Measurements from ENCODE around the gene CLIC5.

The CLIC5 gene

DNA sequence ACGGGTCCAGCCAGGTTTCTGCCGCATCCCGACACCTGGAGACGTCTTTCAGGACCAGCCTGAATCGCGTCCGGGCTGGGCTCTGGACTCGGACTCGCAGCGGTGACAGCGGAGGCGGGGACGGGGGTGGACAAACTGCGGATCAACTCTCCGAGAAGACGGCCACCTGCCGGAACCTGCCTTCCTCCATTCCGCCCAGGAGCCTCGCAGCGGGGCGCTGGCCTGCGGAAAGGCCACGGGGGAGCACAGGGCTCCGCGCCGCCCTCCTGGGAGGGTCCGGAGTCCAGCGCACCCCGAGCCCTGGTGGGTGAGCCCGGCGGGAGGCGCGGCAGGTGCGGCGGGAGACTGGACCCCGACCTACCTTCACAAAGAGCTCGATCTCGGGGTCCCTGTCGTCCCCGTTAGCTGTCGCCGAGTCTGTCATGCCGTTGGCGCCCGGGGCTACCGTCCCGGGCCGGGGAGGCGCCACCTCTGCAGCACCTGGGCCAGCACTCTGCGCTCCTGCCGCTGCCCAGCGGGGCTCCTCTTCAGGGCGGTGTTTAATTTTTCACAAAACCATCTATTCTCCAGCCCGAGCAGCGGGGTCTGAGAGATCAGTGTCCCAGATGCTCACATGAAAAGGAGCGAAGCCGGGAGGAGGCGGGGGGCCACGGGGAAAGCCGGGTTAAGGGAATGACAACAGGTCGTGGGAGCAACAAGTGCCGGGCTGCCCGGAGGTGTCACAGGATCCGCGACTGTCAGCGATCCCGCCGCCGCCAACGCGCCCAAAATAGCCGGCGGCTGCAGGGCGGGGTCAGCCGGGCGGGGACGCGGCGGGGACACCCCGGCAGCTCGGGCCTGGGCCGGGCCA lies at the start of gene CLIC5:
Gene CLIC5 (minus strand): TSS at position 742 of the 850 bp plus-strand sequence. CDS start 318 bp downstream, at position 424.
- peak; percentile 53 for DNase-seq

DNA sequence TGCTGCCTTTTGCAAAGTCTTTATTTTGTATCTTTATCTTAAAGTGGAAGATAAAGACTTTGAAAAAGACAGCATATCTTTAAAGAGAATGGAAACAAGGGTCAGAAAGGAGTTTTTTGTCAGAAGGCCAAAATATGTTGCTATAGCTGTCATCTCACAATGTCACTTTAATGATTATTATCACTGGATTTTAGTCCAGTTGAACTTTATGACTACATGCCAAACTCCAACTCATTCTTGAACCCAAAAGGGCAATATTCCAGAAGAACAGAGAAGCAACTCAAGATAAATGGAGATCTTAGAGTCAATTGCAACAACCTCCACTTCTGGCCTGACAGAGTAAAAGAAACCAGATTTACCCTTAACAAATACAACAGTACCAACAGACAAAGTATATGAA lies 47.3 kb upstream of the CLIC5 start:
- DNase-seq: no peak

DNA sequence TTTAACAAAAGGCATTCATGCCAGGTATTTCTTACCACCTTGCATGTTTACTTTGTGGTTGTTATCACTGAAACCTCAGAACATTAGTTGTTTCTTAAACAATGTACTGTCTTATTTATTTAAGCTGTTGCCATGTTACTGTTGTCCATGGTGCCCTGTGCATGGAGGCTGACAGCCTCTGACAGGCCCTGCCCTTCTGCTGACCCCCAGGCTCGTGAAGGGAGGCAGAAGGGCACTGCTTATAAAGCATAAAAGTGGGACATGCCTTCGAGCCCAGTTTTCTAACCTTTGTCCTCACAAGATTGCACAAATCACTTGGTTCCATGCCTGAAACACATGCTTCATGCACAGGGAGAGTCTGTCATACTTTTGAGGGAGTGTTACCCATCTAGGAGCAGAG lies 46.7 kb upstream of the CLIC5 start:
- no peak for DNase-seq

DNA sequence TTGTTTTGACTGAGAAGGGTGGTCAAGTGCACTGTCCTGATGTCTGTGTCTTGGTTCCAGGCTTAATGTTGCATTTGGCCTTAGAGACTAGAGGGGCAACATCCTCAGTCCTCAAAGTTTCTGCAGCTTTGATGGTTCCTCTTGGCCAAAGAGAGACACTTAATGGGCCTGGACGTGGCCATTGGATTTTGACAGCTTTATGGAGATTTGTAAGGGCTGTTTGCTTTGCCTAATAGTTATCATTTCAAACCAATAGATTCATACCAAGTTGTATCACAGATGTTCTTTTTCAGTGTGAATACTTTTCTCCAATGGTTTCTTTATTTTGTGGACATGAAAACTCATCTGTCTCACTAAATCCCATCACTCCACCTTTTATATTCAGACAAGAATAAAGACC lies 45.8 kb upstream of the CLIC5 start:
- DNase-seq: no peak

DNA sequence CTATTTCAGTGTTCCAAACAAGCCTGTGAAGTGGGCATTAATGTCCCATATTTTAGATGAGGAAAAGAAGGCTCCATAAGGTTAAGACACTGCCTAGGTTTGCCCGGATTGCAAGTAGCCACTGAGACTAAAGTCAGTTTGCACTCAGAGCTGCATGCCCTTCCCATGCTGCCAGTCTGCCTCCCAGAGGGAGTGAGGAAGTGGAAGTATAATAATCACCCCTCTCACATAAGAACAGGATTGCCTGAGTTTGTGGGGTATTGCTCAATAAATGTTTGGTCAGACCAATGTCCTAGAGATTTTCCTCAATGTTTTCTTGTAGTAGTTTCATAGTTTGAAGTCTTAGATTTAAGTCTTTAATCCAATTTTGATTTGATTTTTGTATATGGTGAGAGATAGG lies 43.9 kb upstream of the CLIC5 start:
- no peak for DNase-seq

DNA sequence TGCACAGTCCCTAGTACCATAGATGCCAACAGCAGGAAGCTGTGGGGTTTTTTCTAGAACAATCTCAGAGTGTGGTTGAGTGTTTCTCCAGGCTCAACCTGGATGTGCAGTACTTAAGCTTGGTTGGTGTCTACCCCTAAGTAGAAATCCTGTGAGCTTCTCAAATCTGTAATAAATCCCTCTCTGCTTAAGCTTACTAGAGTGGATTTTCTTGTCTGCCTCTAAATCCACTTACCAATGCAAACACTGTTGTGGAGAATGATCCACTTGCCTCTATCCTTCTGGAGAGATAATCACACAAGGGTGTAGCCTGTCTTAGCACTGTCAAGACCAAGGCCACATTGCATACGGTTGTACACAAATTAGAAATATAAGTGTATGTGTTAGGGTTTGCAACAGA lies 43.3 kb upstream of the CLIC5 start:
- DNase-seq: no peak

DNA sequence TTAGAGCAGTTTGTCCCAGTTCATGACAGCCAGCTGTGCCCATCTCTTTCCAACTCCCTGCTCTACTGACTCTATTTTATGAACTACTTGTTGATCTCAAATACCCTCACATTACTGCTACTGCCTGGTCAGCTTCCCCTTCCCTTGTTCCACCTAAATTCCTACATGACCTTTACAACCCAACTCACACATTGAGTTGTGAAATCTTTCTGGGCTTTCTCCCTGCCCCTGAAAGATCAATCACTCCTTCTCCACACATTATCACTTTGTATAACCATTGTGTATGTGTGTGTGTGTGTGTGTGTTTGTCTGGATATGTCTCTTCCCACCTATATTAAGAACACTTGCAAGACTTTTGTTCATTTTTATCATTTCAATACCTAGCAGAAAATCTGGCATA lies 42.1 kb upstream of the CLIC5 start:
- DNase-seq: no peak

DNA sequence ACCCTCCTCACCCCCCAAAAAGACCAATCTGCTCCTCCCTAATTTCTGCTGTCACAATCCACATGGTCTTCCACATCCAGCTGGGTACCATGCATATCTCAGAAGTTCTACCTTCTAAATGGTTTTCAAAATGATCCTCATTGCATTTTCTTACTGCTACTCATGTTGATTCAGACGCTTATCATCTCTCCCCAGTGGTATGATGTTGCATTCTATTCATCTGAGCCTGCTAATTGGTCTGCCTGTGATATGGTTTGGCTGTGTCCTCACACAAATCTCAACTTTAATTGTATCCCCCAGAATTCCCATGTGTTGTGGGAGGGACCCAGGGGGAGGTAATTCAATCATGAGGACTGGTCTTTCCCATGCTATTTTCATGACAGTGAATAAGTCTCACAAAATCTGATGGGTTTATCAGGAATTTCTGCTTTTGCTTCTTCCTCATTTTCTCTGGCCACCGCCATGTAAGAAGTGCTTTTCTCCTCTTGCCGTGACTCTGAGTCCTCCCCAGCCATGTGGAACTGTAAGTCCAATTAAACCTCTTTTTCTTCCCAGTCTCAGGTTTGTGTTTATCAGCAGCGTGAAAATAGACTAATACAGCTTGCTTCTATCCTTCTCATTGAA lies 41.4 kb upstream of the CLIC5 start:
- no peak for DNase-seq

DNA sequence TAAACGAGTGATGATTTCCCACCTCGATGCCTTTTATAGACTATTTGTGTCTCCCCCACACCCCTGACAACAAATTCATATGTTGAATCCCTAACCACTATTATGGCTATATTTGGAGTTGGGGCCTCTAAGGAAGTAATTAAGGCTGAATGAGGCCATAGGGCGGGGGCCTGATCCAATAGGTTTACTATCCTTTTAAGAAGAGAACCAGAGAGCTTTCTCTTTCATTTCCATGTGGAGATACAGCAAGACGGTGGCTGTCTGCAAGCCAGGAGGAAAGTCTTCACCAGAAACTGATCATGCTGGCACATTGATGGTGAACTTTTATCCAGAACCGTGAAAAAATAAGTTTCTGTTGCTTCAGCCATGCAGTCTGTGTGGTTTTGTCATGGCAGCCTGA lies 38.9 kb upstream of the CLIC5 start:
- DNase-seq: no peak

DNA sequence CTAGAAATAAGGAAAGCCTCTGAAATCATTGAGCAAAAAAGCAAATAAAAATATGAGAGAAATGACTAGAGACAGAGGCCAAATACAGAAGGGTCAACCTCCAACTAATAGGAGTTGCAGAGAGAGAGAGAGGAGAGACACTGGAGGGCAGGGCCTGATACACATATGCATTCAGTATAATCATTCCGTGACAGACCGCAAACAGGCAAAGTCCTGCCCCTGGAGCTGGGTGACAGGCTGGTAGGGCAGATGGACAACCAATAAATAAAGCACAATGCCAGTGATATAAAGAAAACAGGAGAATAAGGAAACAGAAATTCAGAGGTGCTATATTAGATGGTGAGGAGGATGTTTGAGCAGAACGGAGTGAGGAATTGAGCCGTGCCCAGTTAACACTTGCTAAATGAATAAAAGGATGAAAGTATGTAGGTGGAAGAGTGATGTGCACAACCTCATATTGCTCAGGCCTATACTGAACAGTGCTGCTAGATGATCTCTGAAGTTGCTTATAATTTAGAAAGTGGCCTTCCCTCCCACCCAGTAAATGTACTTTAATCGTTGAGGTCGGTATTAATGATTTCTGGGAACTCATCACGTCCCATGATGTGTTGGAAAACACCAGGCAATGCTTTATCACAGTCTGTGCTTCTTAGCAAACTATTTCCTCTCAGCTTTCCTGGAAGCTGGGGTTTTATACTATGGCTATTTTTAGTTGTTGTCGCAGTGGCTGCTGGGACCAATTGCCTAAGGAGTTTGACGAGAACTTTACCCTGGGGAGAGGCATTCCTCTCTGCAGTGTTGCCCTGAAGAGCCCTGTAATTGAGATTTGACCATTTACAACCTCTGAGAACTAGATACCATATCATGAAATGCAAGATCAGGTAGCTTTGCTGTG lies 37.6 kb upstream of the CLIC5 start:
- peak; percentile 5 for DNase-seq

DNA sequence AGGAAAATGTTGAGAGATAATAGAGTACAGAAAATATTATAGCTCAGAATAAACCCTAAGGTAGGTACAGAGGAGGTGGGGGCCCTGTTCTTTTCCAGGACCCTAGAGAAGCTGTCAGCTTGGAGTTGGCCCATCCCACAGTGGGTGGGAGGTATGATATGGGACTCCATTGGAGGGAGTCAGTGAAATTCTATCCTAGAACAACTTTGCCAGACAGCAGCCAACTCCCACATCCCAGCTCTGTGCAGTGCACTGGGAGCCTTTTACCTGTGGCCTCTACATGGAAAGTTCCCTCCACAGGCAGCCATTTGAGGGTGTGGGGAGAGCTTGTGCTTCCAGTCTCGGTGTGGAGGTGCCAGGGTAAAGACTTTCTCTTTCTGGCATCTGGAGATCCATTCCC lies 36.8 kb upstream of the CLIC5 start:
- no peak for DNase-seq

DNA sequence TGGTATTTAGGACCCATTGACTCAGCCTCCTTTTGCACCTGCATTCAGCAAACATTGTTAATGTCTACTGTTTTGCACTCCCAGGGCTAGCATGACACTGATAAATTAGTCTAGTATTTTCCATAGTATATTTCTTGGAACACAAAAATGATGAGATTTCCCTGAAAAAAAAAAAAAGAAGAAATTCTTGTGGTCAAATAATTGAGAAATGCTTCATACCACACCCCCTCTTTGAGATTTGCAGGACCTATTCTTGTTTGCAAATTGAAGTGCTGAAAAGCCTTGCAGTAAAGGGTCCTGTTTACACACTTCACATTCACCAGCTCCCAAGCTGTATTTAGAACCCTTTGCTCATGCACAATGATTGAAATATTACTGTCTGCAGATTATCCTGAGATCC lies 36.3 kb upstream of the CLIC5 start:
- DNase-seq: no peak

DNA sequence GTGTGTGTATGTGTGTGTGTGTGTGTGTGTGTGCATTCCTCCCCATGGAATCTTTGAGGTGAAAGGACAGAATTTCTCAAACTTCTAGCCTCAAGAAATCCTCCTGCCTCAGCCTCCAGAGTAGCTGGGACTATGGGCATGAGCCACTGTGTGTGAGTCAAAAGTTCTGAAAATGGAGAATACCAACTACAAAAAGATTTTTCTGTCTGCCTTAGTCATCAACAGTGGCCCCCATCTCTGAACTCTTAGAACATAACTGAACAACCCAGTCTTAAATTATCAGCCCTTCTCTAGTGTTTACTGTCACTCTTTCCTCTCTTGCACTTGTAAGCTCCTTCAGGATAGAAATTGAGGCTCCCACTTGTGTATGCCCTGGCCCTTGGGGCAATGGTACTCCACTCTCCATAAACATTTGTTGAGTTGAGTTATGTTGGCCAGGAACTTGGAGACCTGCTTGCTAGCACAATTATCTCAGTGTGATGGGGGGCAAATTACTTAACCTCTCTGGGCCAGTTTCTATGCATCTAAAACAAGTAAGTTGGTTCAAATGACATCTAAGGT lies 35.3 kb upstream of the CLIC5 start:
- DNase-seq: no peak

DNA sequence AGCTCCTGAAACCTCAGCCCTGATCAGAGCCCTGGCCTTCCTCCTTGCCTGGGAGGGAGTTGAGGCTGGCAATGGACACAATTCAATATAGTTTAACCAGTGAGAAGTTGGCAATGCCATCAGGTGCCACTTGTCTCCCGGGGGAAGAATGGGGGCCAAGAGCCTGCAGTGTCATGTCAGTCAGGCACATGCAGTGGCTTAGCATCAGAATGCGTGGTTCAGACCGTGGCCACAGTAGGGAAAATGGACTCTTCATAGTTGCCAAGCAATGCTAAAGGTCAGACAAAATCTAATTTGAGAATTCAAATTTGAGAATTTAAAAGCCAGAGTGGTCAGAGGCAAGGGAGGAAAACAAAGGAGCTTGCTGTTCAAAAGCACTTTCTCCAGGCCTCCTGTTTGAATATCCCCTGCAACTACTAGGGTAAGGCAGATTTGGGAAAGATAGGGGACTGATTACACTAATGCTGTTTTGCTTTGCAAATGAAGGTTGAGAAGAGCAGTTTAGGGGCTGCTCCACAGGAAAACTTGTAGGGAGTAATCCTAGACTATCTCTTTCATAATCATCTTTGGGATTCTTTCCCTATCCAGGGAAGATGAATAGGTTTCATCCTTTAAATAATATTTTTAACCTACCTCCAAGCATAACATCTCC lies 33.1 kb upstream of the CLIC5 start:
- DNase-seq: no peak

DNA sequence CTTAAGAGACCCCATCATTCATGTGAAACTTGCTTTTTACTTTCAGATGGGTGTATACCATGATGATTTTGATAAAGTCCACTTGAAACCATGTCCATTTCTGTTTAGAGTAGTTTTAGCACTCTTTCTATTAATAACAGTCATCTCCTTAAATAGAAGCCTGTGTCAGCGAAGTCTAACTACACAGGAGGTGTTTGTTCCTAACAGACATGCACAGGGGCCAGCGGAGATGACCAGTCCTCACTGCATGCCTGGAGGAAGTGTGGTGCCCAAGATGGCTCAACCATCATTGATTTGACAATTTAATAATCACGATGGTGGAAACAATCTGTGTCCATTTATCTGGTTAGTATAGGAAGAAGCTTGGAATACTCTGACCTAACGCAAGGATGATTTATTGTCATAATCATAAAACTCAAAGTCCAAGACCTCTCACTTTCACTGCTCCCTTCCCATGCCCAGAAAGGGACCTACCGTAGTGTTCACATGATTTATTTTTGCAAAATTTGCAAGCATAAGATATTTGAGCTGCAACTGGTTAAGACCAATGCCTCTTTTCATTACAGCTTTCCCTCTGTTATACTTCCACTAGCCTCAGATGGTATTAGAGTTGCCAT lies 31.0 kb upstream of the CLIC5 start:
- DNase-seq: no peak

DNA sequence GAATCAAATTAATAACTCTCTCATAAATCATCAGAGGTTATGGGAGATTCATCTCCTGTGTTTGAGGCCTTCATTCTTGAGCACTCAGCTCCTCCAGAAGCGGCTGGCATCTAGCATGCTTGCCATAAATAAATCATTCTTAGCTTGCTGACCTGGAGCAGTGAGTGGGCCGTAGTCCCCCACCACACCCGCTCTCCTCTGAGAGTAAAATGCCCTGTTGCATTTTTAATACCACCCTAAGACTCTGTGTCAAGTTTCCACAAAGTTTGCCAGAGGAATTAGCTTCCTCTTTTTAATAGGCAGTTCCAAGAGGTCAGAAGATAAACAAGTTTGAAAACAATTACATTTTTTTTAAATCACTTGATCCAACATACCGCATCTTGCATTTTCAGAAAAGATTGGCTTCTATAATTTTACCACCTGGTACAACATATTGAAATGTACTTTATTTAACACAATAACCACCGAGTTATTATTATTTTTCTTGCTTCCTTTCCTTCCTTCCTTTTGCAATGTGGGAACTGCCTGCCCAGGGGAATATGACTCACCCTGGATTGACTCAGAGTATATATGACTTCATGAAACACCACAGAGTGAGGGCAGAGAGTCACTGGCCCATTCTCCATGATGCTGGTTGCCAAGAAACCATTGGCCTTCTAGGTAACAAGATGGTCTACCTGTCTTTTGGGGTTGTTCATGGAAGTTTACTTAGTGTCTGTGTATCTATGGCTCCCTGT lies 29.4 kb upstream of the CLIC5 start:
- DNase-seq: peak; percentile 33

DNA sequence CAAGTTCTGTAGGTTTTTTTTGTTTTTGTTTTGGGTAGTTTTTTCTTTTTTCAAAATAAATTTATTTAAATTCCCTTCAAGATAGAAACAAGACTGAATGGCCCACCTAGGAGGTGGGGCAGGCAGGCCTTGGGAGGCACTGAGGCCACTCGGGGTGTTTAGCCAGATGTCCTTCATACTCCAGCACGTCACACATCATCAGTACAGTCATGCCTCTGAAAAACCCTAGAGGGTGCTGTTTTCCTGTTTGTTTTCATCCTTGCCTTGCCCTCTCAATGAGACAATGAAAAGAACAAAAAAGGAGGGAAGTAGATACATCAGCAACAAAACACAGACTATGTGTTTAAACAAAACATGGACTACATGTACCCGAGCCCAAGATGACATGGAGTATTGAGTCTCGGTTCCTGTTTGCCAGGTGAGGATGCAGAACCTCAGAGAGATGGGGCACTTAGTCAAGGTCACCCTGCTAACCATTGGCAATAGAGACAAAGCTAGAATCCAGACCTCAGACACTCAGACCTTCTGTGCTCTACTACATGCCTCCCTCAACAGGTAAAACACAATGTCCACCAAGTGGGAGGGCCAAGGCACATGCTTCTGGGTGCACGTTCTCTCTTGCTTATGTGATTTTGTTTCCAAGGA lies 26.8 kb upstream of the CLIC5 start:
- DNase-seq: peak; percentile 11

DNA sequence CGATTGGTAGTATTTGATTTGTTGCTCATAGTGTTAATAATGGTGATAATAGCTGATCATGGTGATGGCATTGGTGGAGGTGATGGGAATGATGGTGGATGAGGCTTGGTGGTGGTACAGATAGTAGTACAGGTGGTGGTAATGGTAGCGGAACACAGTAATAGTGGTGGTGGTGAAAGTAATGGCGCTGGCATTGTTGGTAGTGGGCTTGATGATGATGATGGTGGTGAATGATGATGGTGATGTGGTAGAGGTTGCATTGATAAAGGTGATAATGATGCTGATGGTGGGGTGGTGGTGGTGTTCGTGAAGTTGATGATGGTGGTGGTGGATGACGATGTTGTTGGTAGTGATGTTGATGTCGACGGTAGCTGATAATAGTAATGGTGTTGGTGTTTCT lies 24.6 kb upstream of the CLIC5 start:
- DNase-seq: no peak

DNA sequence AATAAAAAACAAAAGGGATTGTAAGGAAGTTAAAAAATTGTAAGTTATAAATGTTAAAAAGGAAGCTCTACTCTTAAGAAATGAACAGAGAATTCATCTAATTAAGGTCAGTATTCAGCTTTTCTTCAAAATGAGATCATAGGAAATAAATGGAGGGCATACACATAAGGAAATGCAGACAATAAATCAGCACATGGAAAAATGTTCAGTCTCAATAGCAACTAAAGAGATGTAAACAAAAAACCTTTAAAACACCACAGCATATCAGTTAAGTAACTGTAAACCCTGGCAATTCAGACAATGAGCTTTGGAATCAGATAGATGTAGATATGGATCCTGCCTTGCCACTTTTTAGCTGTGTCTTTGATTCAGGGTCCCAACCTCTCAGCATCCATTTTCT lies 24.0 kb upstream of the CLIC5 start:
- DNase-seq: no peak

DNA sequence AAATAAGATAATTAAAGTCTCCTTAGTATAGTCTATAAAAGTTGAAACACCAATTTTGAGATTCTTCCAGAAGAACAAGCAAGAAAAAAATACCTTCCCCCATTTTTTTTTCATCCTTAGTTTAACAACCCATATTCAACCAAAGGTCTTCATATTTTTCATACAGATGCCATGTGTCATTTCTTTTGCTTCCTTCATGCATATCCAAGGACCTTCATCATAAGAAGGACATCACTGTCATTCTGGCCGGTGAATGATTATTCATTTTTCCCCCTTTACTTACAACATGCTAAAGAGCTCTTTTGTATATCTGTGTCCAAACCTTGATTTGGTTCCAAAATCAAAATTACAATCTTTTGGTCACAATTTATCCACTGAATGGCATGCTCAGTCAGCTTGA lies 21.3 kb upstream of the CLIC5 start:
- no peak for DNase-seq

DNA sequence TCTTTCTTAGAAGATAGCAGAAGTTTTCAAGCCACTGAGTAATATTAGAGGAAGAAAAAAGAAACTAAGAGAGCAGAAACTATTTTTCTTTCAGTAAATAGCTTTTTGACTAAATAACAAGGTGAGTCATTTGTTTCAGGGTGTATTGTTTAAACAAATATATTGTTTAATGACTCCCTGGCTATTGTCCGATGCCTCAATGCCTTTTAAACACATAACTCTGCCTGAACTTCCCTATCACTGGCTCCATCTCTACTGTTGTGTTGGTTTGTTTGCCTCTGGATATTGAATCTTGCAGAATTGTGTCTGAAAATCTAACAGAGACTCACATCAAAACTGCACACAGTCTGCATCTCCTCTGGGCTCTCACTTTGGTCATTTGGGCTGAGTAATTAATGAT lies 19.6 kb upstream of the CLIC5 start:
- DNase-seq: no peak
